ENCODE results near the gene UNC5CL. TPM values are rescaled to one million over a fixed set of nuclear protein-coding genes. Genes with fewer than 3 reads are reported as not detected.

Gene UNC5CL
- total RNA-seq, 2 experiments from 2014 or later, result 0.49 to 0.85 TPM

GRCh38 chr6:41043151-41043550 is 4.1 kb upstream of the UNC5CL start:
- no peak for DNase-seq (ENCODE audit: low spot score)
- Histone ChIP-seq H3K79me2 (ENCODE audit: insufficient read depth, low read depth, low read length) (no peaks in the 10 kb centered on the region), H3K9me2 (ENCODE audit: insufficient read depth, low read length) (no peaks in the 10 kb centered on the region), H3K4me1 (ENCODE audit: insufficient read depth, low read length, poor library complexity, severe bottlenecking) (no peaks in the 10 kb centered on the region), H3K4me3 (ENCODE audit: low read depth, low read length, poor library complexity, severe bottlenecking) (no peak overlapping the region), H4K20me1 (ENCODE audit: insufficient read depth, low read length) (no peaks in the 10 kb centered on the region), H3K27ac (ENCODE audit: low read depth, low read length, poor library complexity, severe bottlenecking) (no peak overlapping the region), H3K9me3 (ENCODE audit: low read length) (no peaks in the 10 kb centered on the region), H2AFZ (ENCODE audit: low read length) (no peak overlapping the region), H3K4me2 (ENCODE audit: low read length) (no peak overlapping the region), H3K36me3 (ENCODE audit: insufficient read depth, low read length) (no peaks in the 10 kb centered on the region)
- POLR2A ChIA-PET, result no interaction called here
- CTCF ChIA-PET (ENCODE audit: unreplicated experiment), result no interaction called here
- no peak for TF ChIP-seq EZH2phosphoT487 (IDR thresholded peaks at IDR 0.05; ENCODE audit: borderline replicate concordance, low read depth, low read length)
- TF ChIP-seq, protein P1, sequence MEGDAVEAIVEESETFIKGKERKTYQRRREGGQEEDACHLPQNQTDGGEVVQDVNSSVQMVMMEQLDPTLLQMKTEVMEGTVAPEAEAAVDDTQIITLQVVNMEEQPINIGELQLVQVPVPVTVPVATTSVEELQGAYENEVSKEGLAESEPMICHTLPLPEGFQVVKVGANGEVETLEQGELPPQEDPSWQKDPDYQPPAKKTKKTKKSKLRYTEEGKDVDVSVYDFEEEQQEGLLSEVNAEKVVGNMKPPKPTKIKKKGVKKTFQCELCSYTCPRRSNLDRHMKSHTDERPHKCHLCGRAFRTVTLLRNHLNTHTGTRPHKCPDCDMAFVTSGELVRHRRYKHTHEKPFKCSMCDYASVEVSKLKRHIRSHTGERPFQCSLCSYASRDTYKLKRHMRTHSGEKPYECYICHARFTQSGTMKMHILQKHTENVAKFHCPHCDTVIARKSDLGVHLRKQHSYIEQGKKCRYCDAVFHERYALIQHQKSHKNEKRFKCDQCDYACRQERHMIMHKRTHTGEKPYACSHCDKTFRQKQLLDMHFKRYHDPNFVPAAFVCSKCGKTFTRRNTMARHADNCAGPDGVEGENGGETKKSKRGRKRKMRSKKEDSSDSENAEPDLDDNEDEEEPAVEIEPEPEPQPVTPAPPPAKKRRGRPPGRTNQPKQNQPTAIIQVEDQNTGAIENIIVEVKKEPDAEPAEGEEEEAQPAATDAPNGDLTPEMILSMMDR (conservative IDR thresholded peaks at IDR 0.05; ENCODE audit: low read length), result no peak
- intact Hi-C loops (cut with micrococcal nuclease; ENCODE audit: unreplicated experiment), result no loop called here
- BruUV-seq (replicated peaks), result no TSS peak

DNA sequence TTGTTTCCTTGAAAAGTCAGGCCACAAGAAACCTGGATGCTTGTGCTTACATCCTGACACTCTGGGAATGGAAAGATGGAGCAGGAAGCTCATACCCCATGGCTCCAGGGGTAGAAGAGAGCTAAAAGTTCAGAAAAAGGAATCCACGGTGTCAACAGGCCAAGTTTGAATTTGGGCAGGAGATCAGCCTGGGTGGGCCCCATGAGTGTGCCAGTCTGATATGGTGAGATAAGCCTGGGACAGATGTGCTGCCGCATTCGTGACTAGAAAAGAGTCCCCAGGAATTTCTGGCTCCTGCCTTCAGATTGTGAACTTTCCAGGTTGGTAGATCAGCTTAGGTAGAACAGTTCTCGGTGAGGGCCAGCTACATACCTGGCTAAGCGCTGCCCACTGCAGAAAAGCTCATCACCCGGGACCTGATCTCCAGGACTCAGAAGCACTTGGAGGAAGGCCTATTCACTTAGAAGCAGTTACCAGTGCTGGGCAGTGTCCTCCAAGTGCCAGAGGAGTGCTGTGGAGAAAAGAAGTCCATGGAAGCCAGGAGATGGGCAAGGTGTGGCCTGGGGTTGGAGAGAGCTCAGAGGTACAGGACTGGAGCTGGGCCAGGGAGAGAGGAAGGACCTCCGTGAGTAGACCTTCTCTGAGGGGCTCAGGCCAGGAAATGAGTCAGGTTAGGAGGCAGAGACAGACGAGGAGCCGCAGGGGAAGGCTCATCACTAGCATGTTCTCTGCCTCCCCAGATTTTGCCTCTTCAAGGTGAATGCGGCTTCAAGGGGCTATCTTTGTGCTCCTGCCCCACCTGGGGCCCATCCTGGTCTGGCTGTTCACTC is 3.4 kb upstream of the UNC5CL start, which contains the start of gene TSPO2:
TSS of gene TSPO2 (plus strand) at position 242 of the 830 bp plus-strand sequence. CDS start at position 761, 519 bp downstream.
- Histone ChIP-seq H3K36me3 (ENCODE audit: insufficient read depth, low read length) (no peaks in the 10 kb centered on the region), H3K4me2 (ENCODE audit: low read length) (no peak within 1 kb of the TSS), H3K9me2 (ENCODE audit: insufficient read depth, low read length) (no peaks in the 10 kb centered on the region), H4K20me1 (ENCODE audit: insufficient read depth, low read length) (no peaks in the 10 kb centered on the region), H3K4me3 (ENCODE audit: low read depth, low read length, poor library complexity, severe bottlenecking) (no peak within 1 kb of the TSS), H2AFZ (ENCODE audit: low read length) (no peak within 1 kb of the TSS), H3K9me3 (ENCODE audit: low read length) (no peaks in the 10 kb centered on the region), H3K4me1 (ENCODE audit: insufficient read depth, low read length, poor library complexity, severe bottlenecking) (no peaks in the 10 kb centered on the region), H3K79me2 (ENCODE audit: insufficient read depth, low read depth, low read length) (no peaks in the 10 kb centered on the region), H3K27ac (ENCODE audit: low read depth, low read length, poor library complexity, severe bottlenecking) (no peak within 1 kb of the TSS)
- no peak for DNase-seq (ENCODE audit: low spot score)
- no TSS peak for BruUV-seq (replicated peaks)
- ChIA-PET POLR2A (no interaction called here), CTCF (ENCODE audit: unreplicated experiment) (no interaction called here)
- intact Hi-C loops (cut with micrococcal nuclease; ENCODE audit: unreplicated experiment), result no loop called here
- no peak for TF ChIP-seq EZH2phosphoT487 (IDR thresholded peaks at IDR 0.05; ENCODE audit: borderline replicate concordance, low read depth, low read length)
- TF ChIP-seq, protein P1 (conservative IDR thresholded peaks at IDR 0.05; ENCODE audit: low read length), result no peak

DNA sequence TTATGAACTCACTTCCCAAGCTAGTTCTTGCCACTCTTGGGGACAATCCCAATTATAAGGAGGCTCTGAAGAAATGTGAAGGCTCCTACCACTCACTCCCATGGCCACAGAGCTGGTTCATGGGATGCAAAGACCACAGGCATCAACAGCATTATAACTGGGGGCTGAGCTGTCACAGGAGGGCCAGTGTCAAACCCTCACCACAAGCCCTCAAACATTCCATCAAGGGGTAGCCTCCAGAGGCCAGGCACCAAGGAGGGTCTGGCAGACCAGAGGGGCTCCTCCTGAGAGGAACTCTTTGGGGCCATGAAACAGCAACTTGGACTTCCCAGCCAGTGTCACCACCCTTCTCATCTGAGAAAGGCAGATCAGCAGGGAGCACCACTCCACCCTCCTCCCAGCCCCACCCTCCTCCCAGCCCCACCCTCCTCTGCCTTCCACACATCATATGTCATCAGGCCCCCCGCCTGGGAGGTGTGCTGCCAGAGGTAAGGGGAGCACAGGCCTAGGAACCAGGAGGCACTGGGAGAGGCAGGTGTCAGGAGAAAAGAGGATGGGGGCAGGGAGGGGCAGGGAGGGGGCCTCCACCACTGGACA is 2.0 kb upstream of the UNC5CL start:
- Histone ChIP-seq H3K27ac (ENCODE audit: low read depth, low read length, poor library complexity, severe bottlenecking) (no peak overlapping the region), H3K79me2 (ENCODE audit: insufficient read depth, low read depth, low read length) (no peaks in the 10 kb centered on the region), H4K20me1 (ENCODE audit: insufficient read depth, low read length) (no peaks in the 10 kb centered on the region), H3K36me3 (ENCODE audit: insufficient read depth, low read length) (no peaks in the 10 kb centered on the region), H3K9me2 (ENCODE audit: insufficient read depth, low read length) (no peaks in the 10 kb centered on the region), H3K9me3 (ENCODE audit: low read length) (no peaks in the 10 kb centered on the region), H2AFZ (ENCODE audit: low read length) (no peak overlapping the region), H3K4me2 (ENCODE audit: low read length) (no peak overlapping the region), H3K4me1 (ENCODE audit: insufficient read depth, low read length, poor library complexity, severe bottlenecking) (no peaks in the 10 kb centered on the region), H3K4me3 (ENCODE audit: low read depth, low read length, poor library complexity, severe bottlenecking) (no peak overlapping the region)
- intact Hi-C loops (cut with micrococcal nuclease; ENCODE audit: unreplicated experiment), result no loop called here
- TF ChIP-seq EZH2phosphoT487 (IDR thresholded peaks at IDR 0.05; ENCODE audit: borderline replicate concordance, low read depth, low read length), result no peak
- TF ChIP-seq, protein P1 (conservative IDR thresholded peaks at IDR 0.05; ENCODE audit: low read length), result no peak
- DNase-seq (ENCODE audit: low spot score), result no peak
- no TSS peak for BruUV-seq (replicated peaks)
- POLR2A ChIA-PET, result no interaction called here
- CTCF ChIA-PET (ENCODE audit: unreplicated experiment), result interaction anchor here (0.6 kb wide), 1 partner anchor 1678 kb away, joined by 3 read pairs; no protein-coding TSS in a partner anchor

Measured in OCI-LY7 (cell line).